ENCODE measurements around the gene ZNF419.
"Not testable (repeated sequence)": the region's sequence is repeated elsewhere in the genome, so short reads cannot be mapped to it uniquely, and the experiment has no call there.

Gene ZNF419

GRCh38 chr19:57487477-57488298 is at the start of gene ZNF419:
Gene ZNF419 (plus strand): TSS chr19:57487750. CDS start chr19:57487951, 201 bp downstream.
- DNase-seq (ENCODE audit: low read depth in 2 of 2) = peak; percentile 86 to 89

GRCh38 chr19:57437931-57438330 is 49.6 kb upstream of the ZNF419 start:
- DNase-seq (ENCODE audit: low read depth in 2 of 2) = no peak

- no peak for DNase-seq (ENCODE audit: low read depth in 2 of 2)
These were observed 48.6 kb upstream of the ZNF419 start for GRCh38 chr19:57438925-57439324.

GRCh38 chr19:57441979-57442752 is 45.4 kb upstream of the ZNF419 start:
- DNase-seq (ENCODE audit: low read depth in 2 of 2) = no peak

- DNase-seq (ENCODE audit: low read depth in 2 of 2) = no peak
These were observed 44.3 kb upstream of the ZNF419 start for GRCh38 chr19:57443121-57443696.

GRCh38 chr19:57452307-57452706 is 35.2 kb upstream of the ZNF419 start:
- DNase-seq (ENCODE audit: low read depth in 2 of 2) = no peak

- no peak for DNase-seq (ENCODE audit: low read depth in 2 of 2)
These were observed 21.7 kb upstream of the ZNF419 start for GRCh38 chr19:57465680-57466381.

- no peak for DNase-seq (ENCODE audit: low read depth in 2 of 2)
These were observed 21.1 kb upstream of the ZNF419 start for GRCh38 chr19:57466489-57466888.

- no peak for DNase-seq (ENCODE audit: low read depth in 2 of 2)
These were observed 13.9 kb upstream of the ZNF419 start for GRCh38 chr19:57473646-57474045.

GRCh38 chr19:57477191-57478008 is 10.2 kb upstream of the ZNF419 start, which contains the start of gene ZNF772:
Gene ZNF772 (minus strand): TSS chr19:57477566. CDS start chr19:57477309, 257 bp downstream.
- DNase-seq (ENCODE audit: low read depth in 2 of 2) = peak; percentile 69 to 76

GRCh38 chr19:57488299-57488644 is 722 bp downstream of the ZNF419 start:
- not testable (repeated sequence) for DNase-seq (ENCODE audit: low read depth in 2 of 2)

- DNase-seq (ENCODE audit: low read depth in 2 of 2) = not testable (repeated sequence)
These were observed 11.8 kb downstream of the ZNF419 start for GRCh38 chr19:57499332-57499679.

GRCh38 chr19:57499680-57500395 is 12.3 kb downstream of the ZNF419 start, which contains the start of gene ZNF773:
Gene ZNF773 (plus strand): TSS chr19:57499938. CDS start chr19:57500081, 143 bp downstream.
- DNase-seq (ENCODE audit: low read depth in 2 of 2) = peak; percentile 91 to 93

- DNase-seq (ENCODE audit: low read depth in 2 of 2) = not testable (repeated sequence)
These were observed 12.8 kb downstream of the ZNF419 start for GRCh38 chr19:57500400-57500799.

GRCh38 chr19:57506163-57506562 is 18.6 kb downstream of the ZNF419 start:
- no peak for DNase-seq (ENCODE audit: low read depth in 2 of 2)

- no peak for DNase-seq (ENCODE audit: low read depth in 2 of 2)
These were observed 23.9 kb downstream of the ZNF419 start for GRCh38 chr19:57511484-57511883.

- DNase-seq (ENCODE audit: low read depth in 2 of 2) = no peak
These were observed 25.3 kb downstream of the ZNF419 start for GRCh38 chr19:57512845-57513244.

GRCh38 chr19:57515255-57515654 is 27.7 kb downstream of the ZNF419 start:
- DNase-seq (ENCODE audit: low read depth in 2 of 2) = no peak

GRCh38 chr19:57518021-57518420 is 30.5 kb downstream of the ZNF419 start:
- DNase-seq (ENCODE audit: low read depth in 2 of 2) = not testable (repeated sequence)

All from activated CD4-positive, alpha-beta T cell treated with anti-CD3 and anti-CD28 coated beads for 24 hours (primary cell).